Measurements from ENCODE around the gene ZC3H6.
A peak's percentile ranks its signal among the peaks of the same experiment; 100 is the strongest.

Gene ZC3H6

DNA sequence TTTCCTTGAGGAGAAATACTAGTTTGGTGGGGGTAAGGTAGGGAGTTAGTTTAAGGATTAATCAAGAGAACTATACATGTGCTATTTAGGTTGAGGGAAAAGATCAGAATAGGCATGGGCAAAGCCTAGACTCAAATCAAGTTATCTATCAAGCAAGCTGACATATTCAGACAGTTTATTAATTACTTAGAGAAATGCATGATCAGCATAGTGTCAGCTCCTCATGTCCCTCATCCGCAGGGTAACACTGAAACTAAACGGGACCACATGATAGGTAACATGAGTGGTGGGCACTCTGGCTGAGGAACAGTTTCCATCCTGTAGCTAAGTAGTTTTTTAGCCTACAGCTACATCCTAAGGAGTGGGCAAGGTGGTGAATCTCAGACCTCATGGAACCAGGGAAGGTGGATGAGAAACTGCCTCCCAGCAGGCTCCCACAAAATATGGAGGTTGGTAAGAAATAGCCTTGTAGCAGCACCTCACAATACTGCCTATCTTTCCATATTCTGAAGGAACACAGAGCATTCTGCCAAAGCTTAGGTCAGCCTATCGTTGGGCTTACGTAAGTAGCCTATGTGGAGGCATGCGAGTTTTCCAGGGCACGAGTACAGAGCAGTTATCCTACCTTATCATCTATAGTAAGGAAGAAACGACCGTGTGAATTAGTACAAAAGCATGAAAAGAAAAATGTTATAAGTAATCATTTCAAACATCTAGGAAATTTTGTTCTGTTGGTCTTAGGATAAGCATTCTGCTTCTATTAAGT is 18.4 kb downstream of the ZC3H6 start:
- intact Hi-C loops (cut with DNase I; ENCODE audit: low total_unique reads) = no loop called here
- Histone ChIP-seq H3K27me3 (no peaks in the 10 kb centered on the region), H3K4me1 (peaks cover 0 to 30% (median 1%) of the 10 kb centered on the region in 4 donors), H3K27ac (no peak overlapping the region), H3K4me3 (no peak overlapping the region), H3K36me3 (no peaks in the 10 kb centered on the region), H3K9me3 (no peaks in the 10 kb centered on the region)
- TF ChIP-seq CTCF (IDR thresholded peaks at IDR 0.05) = no peak
- no peak for DNase-seq

- no peak overlapping the region for H3K4me3 ChIP-seq
- no peaks in the 10 kb centered on the region for H3K36me3 ChIP-seq
- intact Hi-C loops (cut with DNase I; ENCODE audit: low total_unique reads) = no loop called here
These were observed 20.1 kb downstream of the ZC3H6 start for GRCh38 chr2:112295407-112296078.

DNA sequence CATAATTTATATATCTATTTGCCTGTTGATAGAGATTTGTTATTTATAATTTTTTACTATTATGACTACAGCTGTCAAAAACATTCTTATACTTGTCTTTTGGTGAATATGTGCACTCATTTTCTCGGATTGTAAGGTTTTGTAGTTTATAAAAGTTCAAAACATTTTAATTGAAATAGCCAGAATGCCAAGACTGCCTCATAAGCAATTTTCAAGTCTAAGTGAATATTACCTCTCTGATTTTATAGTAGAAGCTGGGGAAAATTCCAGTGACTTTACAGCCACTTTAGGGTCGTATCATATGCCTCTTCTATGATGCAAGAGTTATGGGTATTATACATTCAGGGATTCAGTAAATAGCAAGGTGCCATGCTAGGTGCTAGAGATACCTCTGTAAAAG is 21.0 kb downstream of the ZC3H6 start:
- no peak overlapping the region for H3K27ac ChIP-seq
- intact Hi-C loops (cut with DNase I; ENCODE audit: low total_unique reads) = no loop called here
- no peaks in the 10 kb centered on the region for H3K9me3 ChIP-seq
- no peaks in the 10 kb centered on the region for H3K27me3 ChIP-seq
- no peak overlapping the region for H3K4me3 ChIP-seq
- no peak for DNase-seq
- H3K4me1 ChIP-seq = peaks cover 0 to 27% (median 2%) of the 10 kb centered on the region in 4 donors
- TF ChIP-seq CTCF (IDR thresholded peaks at IDR 0.05) = no peak
- no peaks in the 10 kb centered on the region for H3K36me3 ChIP-seq

More at GRCh38 chr2:112295407-112296078, 20.1 kb downstream of the ZC3H6 start:
- no peak for TF ChIP-seq CTCF (IDR thresholded peaks at IDR 0.05)
- DNase-seq = no peak
- Histone ChIP-seq H3K27ac (no peak overlapping the region), H3K9me3 (no peaks in the 10 kb centered on the region), H3K27me3 (no peaks in the 10 kb centered on the region), H3K4me1 (peaks cover 0 to 29% (median 1%) of the 10 kb centered on the region in 4 donors)

DNA sequence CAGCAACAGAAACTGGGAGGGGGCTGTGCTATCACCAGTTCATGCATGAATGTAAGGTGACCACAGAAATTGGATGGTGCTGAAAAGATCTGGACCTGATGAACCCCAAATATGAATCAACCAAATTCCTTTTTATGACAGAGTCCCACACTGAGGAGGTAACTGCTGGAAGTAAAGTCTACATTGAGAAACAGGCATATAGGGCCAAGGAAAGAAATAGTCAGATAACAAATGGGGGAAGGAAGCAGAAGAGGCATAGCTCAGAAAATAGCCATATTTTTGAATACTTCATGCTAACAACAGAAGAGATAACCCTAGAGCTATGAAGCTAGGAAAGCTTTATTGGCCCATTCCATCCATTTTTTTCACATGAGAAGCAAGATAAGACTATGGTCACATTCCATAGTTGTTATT is 25.8 kb downstream of the ZC3H6 start:
- no peaks in the 10 kb centered on the region for H3K9me3 ChIP-seq
- no peak overlapping the region for H3K4me3 ChIP-seq
- no peaks in the 10 kb centered on the region for H3K27me3 ChIP-seq
- H3K4me1 ChIP-seq = peaks cover 0 to 43% (median 14%) of the 10 kb centered on the region in 4 donors
- DNase-seq = no peak
- H3K27ac ChIP-seq = peak overlapping the region in 1 of 2 donors; percentile 81
- H3K36me3 ChIP-seq = no peaks in the 10 kb centered on the region
- intact Hi-C loops (cut with DNase I; ENCODE audit: low total_unique reads) = no loop called here
- TF ChIP-seq CTCF (IDR thresholded peaks at IDR 0.05) = no peak

GRCh38 chr2:112301973-112302372 is 26.6 kb downstream of the ZC3H6 start:
- Histone ChIP-seq H3K4me3 (no peak overlapping the region), H3K9me3 (no peaks in the 10 kb centered on the region), H3K27ac (peak overlapping the region; percentile 12 to 81), H3K4me1 (peaks cover 0 to 43% (median 12%) of the 10 kb centered on the region in 4 donors), H3K36me3 (no peaks in the 10 kb centered on the region), H3K27me3 (no peaks in the 10 kb centered on the region)
- intact Hi-C loops (cut with DNase I; ENCODE audit: low total_unique reads) = no loop called here
- no peak for TF ChIP-seq CTCF (IDR thresholded peaks at IDR 0.05)
- no peak for DNase-seq
